AG10803 (cell line): ENCODE data around the gene PINK1.

Experiments used
- DNase-seq: peaks from one replicate; pipeline ENCODE4 v3.0.0; 2010; ENCODE audit warnings: low read depth
- H3K4me3 ChIP-seq: 2 replicates; pipeline ENCODE4 v1.5.1; 2011; ENCODE audit warnings: mild to moderate bottlenecking, low read length, control low read depth
- CTCF ChIP-seq: conservative IDR thresholded peaks from 2 replicates; pipeline ENCODE4 v1.5.1; 2011; ENCODE audit warnings: mild to moderate bottlenecking, low read length, control low read depth, inconsistent platforms

The PINK1 gene

GRCh38 chr1:20633190-20634064 is at the start of gene PINK1:
PINK1 (plus strand) TSS chr1:20633458; CDS start chr1:20633549, 91 bp downstream.
- peak; percentile 54 for DNase-seq
- peak; percentile 70 for TF ChIP-seq CTCF
- peak within 1 kb of the TSS; percentile 87 for H3K4me3 ChIP-seq

GRCh38 chr1:20584890-20585289 is 48.4 kb upstream of the PINK1 start:
- TF ChIP-seq CTCF = no peak
- no peak for DNase-seq
- H3K4me3 ChIP-seq = no peak overlapping the region

- DNase-seq = no peak
- TF ChIP-seq CTCF = peak; percentile 33; the same call in 1 of the 2 replicates
- H3K4me3 ChIP-seq = no peak overlapping the region
These were observed 46.2 kb upstream of the PINK1 start for GRCh38 chr1:20586953-20587660.

- DNase-seq = peak; percentile 53
- no peak overlapping the region for H3K4me3 ChIP-seq
- TF ChIP-seq CTCF = no peak
These were observed 45.6 kb upstream of the PINK1 start for GRCh38 chr1:20587661-20588053.

GRCh38 chr1:20588634-20589225 is 44.5 kb upstream of the PINK1 start, which contains the start of gene CDA:
CDA (plus strand) TSS chr1:20589097; CDS start chr1:20589130, 33 bp downstream.
- DNase-seq = no peak
- H3K4me3 ChIP-seq = peak within 1 kb of the TSS; percentile 35
- no peak for TF ChIP-seq CTCF

GRCh38 chr1:20589331-20590278 is 43.7 kb upstream of the PINK1 start:
- TF ChIP-seq CTCF = no peak
- peak overlapping the region; percentile 35 for H3K4me3 ChIP-seq
- peak; percentile 66 for DNase-seq
